ENCODE results near the gene VGLL3. TPM values are rescaled to one million over a fixed set of nuclear protein-coding genes. Genes with fewer than 3 reads are reported as not detected.
"Not testable (repeated sequence)": the region's sequence is repeated elsewhere in the genome, so short reads cannot be mapped to it uniquely, and the experiment has no call there.

Gene VGLL3
- total RNA-seq, 1 donor from 2014 or later, result 17.7 TPM

DNA sequence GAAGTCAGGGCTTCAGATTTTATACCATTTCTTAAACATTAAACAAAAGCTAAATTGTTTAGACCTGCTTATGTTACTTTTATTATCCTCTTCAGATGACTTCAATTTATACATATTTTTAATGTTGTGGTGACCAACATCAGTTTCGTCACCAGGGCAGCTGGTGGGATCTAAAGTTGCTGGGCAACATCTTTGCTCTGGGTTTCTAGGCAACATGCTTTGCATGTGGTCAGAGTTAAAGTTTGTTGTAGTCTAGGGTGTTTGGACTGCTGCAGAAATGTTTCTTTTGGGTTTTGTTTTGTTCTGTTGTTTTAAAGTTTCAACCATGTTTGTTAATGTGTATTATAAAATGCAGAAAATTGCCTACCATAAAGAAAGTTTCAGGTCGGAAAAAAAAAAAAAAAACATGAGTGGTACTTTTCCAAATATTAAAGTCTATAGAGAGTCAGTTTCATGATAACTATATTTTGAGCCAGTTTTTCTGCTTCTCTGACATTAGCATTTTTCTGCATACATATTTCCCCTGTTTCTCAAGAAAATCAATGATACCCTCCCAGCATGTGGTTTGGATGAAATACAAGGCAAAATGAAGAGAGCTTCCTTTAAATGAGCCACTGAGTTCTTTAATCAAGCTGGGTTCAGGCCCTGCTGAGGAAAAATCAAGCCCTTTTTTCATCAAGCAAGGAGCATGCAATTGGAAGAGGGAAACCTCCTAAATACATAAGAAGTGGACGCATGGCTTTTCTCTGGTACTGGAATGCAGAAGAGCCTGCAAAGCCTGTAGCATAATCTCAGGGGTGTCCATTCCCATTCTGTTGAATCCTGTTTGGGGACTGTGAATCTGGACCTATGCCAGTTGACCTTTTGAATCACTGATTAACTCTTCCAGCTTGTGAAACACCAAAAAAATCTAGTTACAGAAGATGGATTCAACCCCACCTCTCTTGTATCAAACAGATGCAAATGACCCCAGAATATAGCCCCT lies 35.0 kb upstream of the VGLL3 start:
- H3K4me3 ChIP-seq, result no peak overlapping the region
- DNase-seq (ENCODE audit: extremely low spot score in 2 of 2), result no peak
- no peaks in the 10 kb centered on the region for H3K36me3 ChIP-seq
- TF ChIP-seq POLR2AphosphoS5 (IDR thresholded peaks at IDR 0.05; ENCODE audit: insufficient read depth in 1 of 2, low read depth in 1 of 2) (no peak), POLR2A (IDR thresholded peaks at IDR 0.05) (no peak)
- TF ChIP-seq, protein P1, sequence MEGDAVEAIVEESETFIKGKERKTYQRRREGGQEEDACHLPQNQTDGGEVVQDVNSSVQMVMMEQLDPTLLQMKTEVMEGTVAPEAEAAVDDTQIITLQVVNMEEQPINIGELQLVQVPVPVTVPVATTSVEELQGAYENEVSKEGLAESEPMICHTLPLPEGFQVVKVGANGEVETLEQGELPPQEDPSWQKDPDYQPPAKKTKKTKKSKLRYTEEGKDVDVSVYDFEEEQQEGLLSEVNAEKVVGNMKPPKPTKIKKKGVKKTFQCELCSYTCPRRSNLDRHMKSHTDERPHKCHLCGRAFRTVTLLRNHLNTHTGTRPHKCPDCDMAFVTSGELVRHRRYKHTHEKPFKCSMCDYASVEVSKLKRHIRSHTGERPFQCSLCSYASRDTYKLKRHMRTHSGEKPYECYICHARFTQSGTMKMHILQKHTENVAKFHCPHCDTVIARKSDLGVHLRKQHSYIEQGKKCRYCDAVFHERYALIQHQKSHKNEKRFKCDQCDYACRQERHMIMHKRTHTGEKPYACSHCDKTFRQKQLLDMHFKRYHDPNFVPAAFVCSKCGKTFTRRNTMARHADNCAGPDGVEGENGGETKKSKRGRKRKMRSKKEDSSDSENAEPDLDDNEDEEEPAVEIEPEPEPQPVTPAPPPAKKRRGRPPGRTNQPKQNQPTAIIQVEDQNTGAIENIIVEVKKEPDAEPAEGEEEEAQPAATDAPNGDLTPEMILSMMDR (IDR thresholded peaks at IDR 0.05), result no peak
- no peaks in the 10 kb centered on the region for H3K27me3 ChIP-seq
- H3K27ac ChIP-seq, result no peak overlapping the region
- no peaks in the 10 kb centered on the region for H3K9me3 ChIP-seq
- intact Hi-C loops (cut with DNase I), result no loop called here
- no peaks in the 10 kb centered on the region for H3K4me1 ChIP-seq

DNA sequence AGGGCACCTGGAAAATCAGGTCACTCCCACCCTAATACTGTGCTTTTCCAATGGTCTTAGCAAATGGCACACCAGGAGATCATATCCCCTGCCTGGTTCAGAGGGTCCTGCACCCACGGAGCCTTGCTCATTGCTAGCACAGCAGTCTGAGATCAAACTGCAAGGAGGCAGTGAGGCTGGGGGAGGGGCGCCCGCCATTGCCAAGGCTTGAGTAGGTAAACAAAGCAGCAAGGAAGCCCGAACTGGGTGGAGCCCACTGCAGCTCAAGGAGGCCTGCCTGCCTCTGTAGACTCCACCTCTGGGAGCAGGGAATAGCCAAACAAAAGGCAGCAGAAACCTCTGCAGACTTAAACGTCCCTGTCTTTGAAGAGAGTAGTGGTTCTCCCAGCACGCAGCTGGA lies 26.4 kb upstream of the VGLL3 start:
- H3K27ac ChIP-seq; H3K4me3 ChIP-seq; H3K9me3 ChIP-seq; H3K27me3 ChIP-seq; H3K36me3 ChIP-seq; DNase-seq (ENCODE audit: extremely low spot score in 2 of 2); H3K4me1 ChIP-seq; intact Hi-C loops (cut with DNase I): not testable (repeated sequence)

DNA sequence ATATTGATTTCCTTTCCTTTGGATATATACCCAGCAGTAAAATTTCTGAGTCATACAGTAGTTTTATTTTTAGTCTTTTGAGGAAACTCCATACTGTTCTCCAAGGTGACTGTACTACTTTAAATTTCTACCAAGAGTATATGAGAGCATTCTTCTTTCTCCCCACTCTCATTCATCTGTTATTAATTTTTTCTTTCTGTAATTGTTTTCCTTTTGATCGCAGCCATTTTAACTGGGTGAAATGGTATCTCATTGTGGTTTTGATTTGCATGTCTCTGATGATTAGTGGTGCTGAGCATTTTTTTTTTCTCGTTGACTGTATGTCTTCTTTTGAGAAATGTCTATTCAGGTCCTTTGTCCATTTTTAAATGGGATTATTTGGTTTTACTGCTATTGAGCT lies 18.3 kb upstream of the VGLL3 start:
- DNase-seq (ENCODE audit: extremely low spot score in 2 of 2), result no peak
- no peaks in the 10 kb centered on the region for H3K4me1 ChIP-seq
- H3K27me3 ChIP-seq, result no peaks in the 10 kb centered on the region
- no peak for TF ChIP-seq POLR2A (IDR thresholded peaks at IDR 0.05)
- TF ChIP-seq POLR2AphosphoS5 (IDR thresholded peaks at IDR 0.05; ENCODE audit: insufficient read depth in 1 of 2, low read depth in 1 of 2), result no peak
- TF ChIP-seq, protein P1 (IDR thresholded peaks at IDR 0.05), result no peak
- H3K36me3 ChIP-seq, result no peaks in the 10 kb centered on the region
- intact Hi-C loops (cut with DNase I), result no loop called here
- no peak overlapping the region for H3K4me3 ChIP-seq
- H3K27ac ChIP-seq, result no peak overlapping the region
- no peaks in the 10 kb centered on the region for H3K9me3 ChIP-seq

DNA sequence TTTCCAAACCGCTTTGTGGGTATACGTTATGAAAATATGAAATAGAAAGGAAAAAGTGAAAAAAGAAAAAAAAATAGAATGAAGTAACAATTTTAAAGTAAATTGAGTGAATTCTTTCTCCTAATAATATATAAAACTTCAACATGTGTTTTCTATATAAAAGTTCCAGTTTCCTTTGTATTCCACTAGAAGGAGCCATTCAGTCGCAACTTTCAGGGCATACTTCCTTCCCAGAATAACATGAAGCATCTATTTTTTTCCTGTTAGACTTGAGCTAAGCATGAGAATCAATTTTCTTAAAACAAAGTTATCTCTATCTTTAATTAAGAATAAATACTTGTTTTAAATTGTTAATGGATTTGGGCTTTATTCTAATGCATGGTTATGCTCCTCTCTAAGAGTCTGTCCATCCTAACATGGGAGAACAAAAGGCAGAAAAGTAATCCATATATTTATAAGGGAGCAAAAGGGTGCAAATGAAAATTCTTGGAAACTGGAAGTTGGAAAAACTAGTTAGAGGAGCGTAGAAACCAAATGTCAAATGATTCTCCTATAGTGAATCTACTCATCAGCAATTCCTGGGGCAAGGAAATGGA lies 16.0 kb upstream of the VGLL3 start:
- Histone ChIP-seq H3K4me3 (no peak overlapping the region), H3K27ac (no peak overlapping the region), H3K9me3 (no peaks in the 10 kb centered on the region), H3K4me1 (no peaks in the 10 kb centered on the region), H3K27me3 (no peaks in the 10 kb centered on the region), H3K36me3 (no peaks in the 10 kb centered on the region)
- no peak for DNase-seq (ENCODE audit: extremely low spot score in 2 of 2)
- intact Hi-C loops (cut with DNase I), result no loop called here
- TF ChIP-seq, protein P1 (IDR thresholded peaks at IDR 0.05), result no peak
- TF ChIP-seq POLR2A (IDR thresholded peaks at IDR 0.05) (no peak), POLR2AphosphoS5 (IDR thresholded peaks at IDR 0.05; ENCODE audit: insufficient read depth in 1 of 2, low read depth in 1 of 2) (no peak)

DNA sequence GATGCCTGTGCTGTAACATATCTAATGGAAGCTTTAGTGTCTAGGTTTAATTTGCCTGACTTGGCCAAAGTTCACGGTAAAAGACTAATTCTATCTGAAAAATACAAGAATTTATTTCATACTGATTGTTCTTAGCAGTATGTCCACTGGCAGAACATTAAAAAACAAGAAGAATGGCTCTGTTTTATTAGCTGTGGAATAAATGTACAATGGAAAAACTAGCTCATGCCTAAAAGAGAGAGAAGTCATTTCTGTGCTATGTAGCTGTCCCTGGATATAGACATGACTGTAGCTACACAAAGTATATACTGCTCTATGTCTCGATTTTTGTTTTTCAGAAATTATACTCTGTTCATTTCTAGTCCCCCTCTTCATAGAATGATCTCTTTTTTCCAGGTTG lies 13.9 kb upstream of the VGLL3 start:
- Histone ChIP-seq H3K4me3 (no peak overlapping the region), H3K36me3 (no peaks in the 10 kb centered on the region), H3K27me3 (no peaks in the 10 kb centered on the region), H3K9me3 (no peaks in the 10 kb centered on the region), H3K4me1 (no peaks in the 10 kb centered on the region), H3K27ac (no peak overlapping the region)
- DNase-seq (ENCODE audit: extremely low spot score in 2 of 2), result no peak
- intact Hi-C loops (cut with DNase I), result no loop called here
- TF ChIP-seq, protein P1 (IDR thresholded peaks at IDR 0.05), result no peak
- TF ChIP-seq POLR2A (IDR thresholded peaks at IDR 0.05), result no peak
- no peak for TF ChIP-seq POLR2AphosphoS5 (IDR thresholded peaks at IDR 0.05; ENCODE audit: insufficient read depth in 1 of 2, low read depth in 1 of 2)

All from vagina (tissue), 2 donors.